Measurements from ENCODE around the gene CEP63. TPM values are rescaled to one million over a fixed set of nuclear protein-coding genes. Genes with fewer than 3 reads are reported as not detected.
A peak's percentile ranks its signal among the peaks of the same experiment; 100 is the strongest.

CEP63 gene
- total RNA-seq, 1 donor from 2014 or later: 20.9 TPM

DNA sequence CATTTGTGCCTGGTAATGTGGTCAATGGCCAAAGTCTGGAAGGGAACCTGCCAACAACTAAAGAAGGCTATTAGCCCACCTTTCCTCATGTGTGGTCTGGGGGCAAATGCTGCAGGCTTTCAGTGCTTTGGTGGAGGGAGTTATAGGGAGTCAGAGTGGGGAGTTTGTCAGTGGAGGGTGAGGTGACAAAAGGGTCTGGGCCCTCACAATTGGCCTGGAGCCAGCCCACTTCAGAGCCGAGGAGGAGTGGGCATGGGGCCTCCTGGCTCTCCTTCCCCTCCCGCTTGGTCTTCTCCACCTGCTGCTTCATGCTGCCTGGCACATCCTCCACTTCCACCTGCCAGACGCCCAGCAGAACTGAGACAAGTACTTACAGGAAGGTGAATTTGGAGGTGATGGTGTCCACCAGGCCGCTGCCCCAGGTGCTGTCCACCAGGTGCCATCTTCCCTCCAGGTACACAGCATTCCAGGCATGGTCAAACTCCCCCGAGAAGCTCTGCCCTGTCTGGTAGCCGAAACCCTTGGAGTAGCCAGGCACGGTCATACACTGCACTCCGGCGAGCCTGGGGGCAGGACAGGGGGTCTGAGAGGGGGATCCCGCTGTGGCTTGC is 124.1 kb downstream of the CEP63 start:
- DNase-seq: no peak

DNA sequence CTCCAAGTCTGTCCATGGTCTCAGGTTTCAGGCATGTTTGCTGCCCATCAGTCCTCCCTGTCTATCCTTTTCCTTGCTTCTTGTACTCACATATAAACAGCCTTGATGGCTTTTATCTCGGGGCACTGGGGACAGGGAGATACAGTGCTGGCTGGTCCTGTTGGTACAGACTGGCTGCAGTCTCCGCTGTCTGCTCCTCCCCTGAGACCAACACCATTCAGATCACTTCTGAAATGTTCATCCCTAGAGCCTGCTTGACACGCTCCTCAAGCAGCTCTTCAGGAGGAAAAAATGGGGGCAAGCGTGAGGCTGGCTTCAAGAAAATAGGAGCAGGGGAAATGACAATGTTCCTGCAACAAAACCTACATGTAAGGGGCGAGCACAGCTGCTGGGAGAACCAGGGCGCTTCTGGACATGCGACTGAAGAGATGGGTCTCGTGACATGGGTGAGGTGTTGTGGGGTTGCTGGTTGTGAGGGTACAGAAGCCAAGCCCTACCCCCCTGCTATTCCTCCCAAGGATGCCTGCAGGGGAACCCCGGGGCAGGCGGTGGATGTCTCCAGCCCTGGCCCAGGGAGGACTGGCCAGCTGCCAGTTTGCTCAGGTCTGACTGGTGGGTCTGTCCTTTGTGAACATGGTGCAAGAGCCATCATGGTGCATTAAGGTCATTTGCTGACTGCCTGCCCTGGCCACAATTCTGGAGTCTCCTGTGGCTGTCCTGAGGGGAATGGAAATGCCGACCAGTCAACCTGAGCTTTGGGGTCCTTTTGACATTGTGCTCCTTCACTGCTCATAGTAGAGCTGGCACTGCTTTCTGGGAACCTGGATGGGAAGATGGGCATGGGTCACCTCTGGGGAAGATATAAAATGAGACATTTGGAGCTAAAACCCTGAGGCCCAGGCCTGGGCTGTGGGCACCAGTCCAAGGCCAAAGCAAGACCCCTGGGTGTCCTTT is 124.9 kb downstream of the CEP63 start:
- no peak for DNase-seq

DNA sequence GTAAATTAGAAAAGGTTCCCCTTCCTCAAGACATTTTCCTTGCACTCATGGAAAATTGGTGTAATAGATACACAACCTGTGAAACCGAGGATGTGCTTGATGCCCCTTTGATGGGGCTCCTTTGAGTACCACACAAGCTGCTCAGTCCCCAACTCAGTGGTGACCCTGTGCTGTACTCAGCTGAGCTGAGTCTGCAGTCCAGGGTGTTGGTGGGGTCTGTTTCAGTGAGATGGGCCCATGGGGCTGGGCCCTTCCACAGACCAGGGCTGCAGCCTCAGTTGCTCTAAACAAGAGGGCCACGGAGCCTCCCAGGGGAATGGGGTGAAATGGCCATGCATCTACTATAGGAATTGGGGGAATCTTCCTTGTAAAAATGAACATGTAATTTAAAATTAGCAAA is 125.7 kb downstream of the CEP63 start:
- no peak for DNase-seq

DNA sequence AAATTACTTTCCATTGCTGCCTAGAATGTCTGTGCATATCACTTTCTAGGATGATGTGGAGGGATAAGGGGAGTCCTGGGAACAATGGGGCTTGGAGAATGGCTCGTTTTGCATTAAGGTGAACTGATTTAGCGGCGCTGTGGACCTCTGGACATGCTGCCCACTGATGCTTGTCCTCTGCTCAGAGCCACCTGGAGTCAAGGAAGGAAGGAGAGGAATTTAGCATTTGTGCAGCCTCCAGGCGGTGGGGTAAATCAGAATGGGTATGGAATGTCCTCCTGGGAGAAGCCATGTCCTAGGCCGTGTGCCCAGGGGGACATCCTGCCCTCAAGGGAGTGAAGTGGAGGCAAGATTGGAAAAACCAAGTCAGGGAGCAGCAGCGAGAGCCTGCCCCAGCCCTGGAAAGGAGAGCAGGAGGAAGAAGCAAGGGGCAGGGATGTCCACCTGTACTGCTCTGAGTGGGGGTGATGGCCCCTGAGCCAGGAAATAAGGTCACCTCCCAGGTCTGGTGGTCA is 127.2 kb downstream of the CEP63 start:
- DNase-seq: no peak

DNA sequence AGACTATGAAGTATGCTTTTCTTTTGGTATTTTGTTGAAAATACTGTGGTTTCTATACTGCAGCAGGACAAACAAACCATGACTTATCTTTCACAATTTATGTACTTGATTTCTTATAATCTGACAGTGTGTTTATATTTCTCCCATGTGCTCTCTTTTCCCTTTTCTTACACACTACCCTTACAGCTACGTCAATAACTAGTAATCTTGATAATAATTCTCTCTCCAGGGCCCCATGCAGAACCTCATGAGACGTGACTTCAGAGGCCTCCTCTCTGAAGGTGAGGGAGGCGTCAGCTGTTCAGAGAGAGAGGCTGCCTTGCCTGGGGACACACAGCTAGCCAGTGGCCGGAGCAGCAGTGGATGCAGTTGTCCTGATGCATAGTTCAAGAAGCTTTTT is 129.1 kb downstream of the CEP63 start:
- DNase-seq: no peak

DNA sequence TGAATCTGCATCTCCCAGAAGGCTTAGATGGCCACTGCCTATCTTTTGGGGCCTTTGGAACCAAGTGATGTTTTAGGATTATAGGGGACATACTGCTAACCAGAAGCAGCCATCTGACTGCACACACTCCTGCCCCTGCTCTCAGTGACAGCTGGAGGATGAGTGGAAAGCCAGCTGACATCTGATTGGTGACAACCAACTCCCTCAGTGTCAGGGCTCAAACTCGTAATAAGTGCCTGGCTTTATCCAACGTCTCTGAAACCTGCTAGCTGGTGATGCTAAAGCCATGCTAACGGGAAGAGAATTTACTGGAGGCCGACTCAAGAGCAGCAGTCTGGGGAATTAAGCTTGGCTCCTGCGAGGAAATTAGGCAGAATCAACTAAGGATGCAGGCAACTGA is 129.9 kb downstream of the CEP63 start:
- no peak for DNase-seq

DNA sequence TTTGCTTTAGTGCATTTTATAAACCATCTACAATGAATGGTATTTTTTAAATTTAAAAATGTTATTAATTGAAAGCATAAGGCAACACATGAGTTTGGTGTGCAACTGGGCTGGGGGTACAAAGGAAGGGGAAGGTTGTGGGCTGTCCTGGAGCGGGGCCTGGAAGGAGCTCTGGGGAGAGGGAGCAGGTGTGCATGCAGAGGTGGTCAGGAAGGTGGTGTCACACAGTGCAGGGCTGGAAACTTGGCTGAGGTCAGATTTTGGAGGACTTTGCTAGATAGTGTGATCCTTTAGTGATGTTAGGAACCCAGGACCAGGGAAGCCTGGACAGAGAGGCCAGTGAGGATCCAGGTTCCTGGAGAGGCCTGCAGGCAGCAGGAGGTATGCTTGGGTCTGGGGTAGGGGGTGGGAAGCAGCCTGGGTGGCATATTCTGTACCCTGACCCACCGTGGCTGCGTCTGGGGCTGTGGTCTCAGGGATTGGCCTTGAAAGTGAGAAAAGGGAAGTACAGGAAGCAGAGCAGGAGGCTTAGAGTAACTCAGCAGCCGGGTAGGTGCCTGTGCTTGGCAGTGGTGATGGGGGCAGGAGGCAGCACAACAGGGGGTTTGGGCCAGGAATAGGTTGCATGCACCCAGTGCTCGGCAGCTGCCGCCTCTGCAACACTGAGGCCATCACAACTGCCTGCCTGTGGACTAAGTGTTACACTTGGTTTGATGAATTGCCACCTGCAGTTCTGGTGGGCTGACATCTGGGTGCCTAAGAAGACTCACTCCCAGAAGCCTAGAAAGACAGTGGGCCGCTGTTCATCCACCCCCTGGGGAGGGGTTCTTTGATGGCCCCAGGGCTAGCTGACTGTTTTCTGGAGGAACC is 132.0 kb downstream of the CEP63 start:
- DNase-seq: no peak

DNA sequence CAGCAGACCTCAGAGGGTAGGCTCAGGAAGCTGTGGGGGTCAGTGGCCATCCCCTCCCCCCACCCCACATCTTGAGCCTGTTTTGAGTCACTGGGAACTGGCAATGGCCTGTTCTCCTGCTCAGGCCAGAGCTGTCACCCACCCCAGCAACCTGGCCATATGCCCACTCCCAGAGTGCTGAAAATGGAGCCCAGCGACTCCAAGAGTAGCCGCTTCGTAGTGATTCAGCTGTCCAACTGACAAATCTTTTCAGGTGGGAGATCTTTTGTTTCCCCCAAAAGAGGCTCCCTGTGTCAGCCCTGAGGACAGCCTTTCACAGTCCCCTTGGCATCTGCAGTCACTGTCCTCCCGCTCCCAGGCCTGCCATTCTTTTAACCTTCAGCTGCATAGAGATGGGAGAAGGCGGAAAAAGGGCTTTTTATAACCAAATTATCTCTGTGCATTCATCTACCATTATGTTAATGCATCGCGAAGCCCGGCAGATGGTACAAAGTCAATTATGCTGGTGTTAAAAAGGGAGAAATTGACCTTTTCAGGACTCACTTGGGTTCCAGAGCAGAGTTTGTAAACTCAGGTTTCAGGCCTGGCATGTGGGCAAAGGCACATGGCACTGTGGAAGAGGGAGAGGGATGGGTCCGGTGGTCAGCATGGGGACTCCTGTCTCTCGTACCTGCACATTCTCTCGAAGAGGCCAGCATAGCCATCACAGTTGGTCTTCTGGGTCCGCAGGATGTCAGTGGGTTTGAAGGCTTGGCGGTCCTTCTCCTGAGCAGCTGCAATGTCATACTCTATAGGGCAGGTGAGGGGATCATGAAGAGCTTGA is 132.8 kb downstream of the CEP63 start:
- DNase-seq: peak; percentile 11

DNA sequence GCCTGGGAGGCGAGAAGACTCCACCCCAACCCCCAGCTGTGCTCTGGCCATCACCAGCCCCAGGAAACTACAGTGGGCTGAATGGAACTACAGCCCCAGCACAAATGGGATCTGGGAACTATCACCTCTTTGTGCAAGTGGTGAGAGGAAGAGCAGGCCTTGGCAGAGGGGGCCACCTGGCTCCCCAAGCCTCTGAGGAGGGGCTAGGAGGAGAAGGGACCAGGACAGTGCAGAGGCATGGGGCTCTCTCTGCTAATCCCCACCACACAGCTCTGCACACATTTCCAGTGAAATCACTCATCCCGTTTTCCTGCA is 133.4 kb downstream of the CEP63 start:
- no peak for DNase-seq

DNA sequence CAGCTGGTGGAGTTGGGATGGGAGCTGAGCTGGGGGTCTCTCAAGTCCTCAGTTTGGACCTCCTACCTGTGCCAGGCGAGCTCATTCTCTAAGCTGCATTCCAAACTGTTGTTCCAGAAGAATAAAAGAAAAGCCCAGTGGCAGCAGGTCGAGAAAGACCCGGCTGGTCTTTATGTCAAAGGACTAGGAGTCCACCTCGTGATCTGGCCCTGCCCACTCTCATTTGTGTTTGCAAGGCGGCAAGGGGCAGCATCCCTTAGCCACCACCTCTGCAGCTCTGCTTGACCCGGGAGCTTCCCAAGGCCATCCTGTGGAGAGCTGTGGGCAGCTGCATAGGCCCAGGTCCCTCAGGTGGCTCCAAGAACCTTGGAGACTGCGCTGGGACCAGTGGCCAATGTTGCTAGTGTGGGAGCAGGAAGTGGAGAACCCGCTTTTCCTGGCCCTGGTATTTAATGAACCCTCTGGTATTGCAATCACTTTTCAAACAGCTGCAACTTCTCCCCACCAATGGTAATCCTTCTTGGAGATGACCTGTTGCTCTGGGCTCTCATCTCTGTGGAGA is 134.1 kb downstream of the CEP63 start:
- no peak for DNase-seq

DNA sequence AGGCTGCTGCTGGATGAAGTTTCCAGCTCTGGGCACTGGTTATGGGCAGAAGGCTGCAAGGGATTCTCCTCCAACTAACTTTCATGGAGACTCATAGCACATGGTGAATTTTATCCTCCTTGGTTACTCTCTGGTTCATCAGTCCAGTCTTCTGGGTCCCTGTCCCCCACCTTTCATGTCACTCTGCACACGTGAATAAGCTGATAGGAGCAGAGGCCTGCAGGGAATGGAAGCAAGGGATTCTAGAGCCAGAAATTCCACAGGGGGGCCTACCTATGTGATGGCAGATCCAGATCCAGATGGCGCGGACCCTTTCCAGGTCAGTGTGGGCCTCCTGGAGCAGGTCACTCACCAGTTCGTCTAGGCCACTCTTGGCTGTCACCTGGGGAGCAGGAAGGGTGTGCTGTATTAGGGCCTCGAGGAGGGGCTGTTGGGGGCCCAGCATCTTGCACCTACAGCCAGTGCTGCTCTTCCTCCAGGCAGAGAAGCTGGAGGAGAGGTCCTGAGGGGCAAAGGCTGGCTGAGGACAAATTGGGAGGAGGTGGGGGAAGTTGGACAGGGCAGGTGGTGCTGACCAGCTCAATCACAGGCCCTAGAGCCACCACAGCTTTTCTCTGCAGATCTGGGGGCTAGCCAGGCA is 134.7 kb downstream of the CEP63 start:
- no peak for DNase-seq

DNA sequence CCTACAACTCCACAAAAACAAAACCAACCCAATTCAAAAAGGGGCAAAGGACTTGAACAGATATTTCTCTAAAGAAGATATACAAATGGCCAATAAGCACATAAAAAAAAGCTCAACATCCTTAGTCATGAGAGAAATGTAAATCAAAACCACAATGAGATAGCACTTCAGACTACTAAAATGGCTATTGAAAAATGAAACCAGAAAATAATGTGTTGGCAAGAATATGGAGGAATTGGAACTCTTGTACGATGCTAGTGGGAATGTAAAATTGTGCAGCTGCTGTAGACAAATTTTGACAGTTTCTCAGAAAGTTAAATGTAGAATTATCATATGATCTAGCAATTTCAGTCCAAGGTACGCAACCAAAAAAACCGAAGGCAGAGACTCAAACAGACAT is 136.0 kb downstream of the CEP63 start:
- DNase-seq: no peak

DNA sequence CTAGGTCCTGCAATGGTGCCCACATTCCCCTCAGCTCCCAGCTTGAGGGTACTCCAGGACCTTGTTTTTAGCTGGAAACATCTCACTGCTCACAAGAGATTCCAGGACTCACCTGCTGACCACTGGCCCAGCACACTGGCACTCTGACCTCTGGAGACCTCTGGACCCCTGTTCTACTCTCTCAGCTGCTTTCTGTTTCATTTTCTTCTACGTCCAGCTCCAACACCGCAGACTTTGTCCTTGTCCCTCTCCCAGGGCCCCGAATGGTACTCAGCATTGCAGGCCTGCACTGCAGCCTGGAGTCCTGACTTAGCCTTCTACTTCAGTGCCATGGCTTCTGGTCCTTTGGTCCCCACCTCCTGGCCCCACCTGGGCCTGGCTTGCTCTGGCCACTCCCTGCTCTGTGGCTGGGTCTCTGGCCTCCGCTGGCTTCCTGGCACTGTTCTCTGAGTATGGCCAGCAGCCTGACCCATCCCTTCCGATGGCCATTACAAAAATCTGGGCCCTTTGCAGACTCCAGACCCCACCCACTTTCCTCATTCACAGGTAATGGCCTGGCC is 137.0 kb downstream of the CEP63 start:
- no peak for DNase-seq

DNA sequence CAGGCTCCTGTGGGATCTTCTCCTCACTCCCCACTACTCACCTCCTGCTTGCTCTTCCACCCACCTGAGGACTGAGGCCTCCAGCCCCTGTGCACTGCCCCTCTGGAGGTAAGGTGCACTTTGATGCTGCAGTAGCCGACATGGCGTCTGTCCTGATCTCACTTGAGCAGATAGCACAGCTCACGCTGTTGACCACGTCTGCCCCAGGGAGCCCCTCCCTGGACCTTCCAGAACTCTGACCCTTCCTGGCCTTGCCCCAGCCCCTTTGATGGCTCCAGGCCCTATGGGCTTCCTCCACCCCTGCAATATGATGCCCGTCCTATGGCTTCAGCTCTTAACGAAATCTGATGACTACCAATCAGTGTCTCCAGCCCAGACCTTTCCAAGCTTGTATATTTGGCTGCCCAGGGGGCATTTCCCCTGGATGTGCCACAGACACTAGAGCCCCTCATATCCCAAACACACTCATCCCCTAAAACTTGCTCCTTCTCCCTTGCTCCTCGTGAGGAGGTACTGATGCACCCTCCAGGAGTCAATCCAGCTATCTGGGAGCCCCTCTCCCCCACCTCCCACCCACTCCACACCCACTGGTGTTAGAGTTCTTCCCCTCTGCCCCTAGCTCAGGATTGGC is 137.9 kb downstream of the CEP63 start:
- DNase-seq: no peak

Other genes starting within 250 kb of the CEP63 start
- 136 TPM for gene RYK, start 235.2 kb upstream of the CEP63 start, total RNA-seq
- 73.8 TPM for gene AMOTL2, start 111.6 kb upstream of the CEP63 start, total RNA-seq
- gene ANAPC13, start 72 bp upstream of the CEP63 start, total RNA-seq: 43.4 TPM
- 0.62 TPM for gene KY, start 165.0 kb downstream of the CEP63 start, total RNA-seq

Data from occipital lobe (tissue), 2 donors.